ENCODE results near the gene CADM1. TPM values are rescaled to one million over a fixed set of nuclear protein-coding genes. Genes with fewer than 3 reads are reported as not detected.

CADM1 gene
- total RNA-seq, 1 donor = 0.45 TPM

- no peak for TF ChIP-seq CTCF (IDR thresholded peaks at IDR 0.05; ENCODE audit: insufficient read depth, low read length)
- DNase-seq (ENCODE audit: low read depth) = no peak
Observed at GRCh38 chr11:115425250-115425649, 79.0 kb downstream of the CADM1 start.

GRCh38 chr11:115423728-115424459 is 80.3 kb downstream of the CADM1 start:
- no peak overlapping the region for H3K4me3 ChIP-seq (ENCODE audit: low read depth, low read length)
- no peak for DNase-seq (ENCODE audit: low read depth)
- no peak for TF ChIP-seq CTCF (IDR thresholded peaks at IDR 0.05; ENCODE audit: insufficient read depth, low read length)

More at GRCh38 chr11:115425250-115425649, 79.0 kb downstream of the CADM1 start:
- H3K4me3 ChIP-seq (ENCODE audit: low read depth, low read length) = no peak overlapping the region

- H3K4me3 ChIP-seq (ENCODE audit: low read depth, low read length) = no peak overlapping the region
- TF ChIP-seq CTCF (IDR thresholded peaks at IDR 0.05; ENCODE audit: insufficient read depth, low read length) = no peak
- DNase-seq (ENCODE audit: low read depth) = no peak
Observed at GRCh38 chr11:115421992-115422689, 82.1 kb downstream of the CADM1 start.

- TF ChIP-seq CTCF (IDR thresholded peaks at IDR 0.05; ENCODE audit: insufficient read depth, low read length) = no peak
- no peak overlapping the region for H3K4me3 ChIP-seq (ENCODE audit: low read depth, low read length)
- DNase-seq (ENCODE audit: low read depth) = no peak
Observed at GRCh38 chr11:115421352-115421991, 82.7 kb downstream of the CADM1 start.

- DNase-seq (ENCODE audit: low read depth) = no peak
- H3K4me3 ChIP-seq (ENCODE audit: low read depth, low read length) = no peak overlapping the region
- no peak for TF ChIP-seq CTCF (IDR thresholded peaks at IDR 0.05; ENCODE audit: insufficient read depth, low read length)
Observed at GRCh38 chr11:115420505-115420904, 83.7 kb downstream of the CADM1 start.

GRCh38 chr11:115418626-115419025 is 85.6 kb downstream of the CADM1 start:
- DNase-seq (ENCODE audit: low read depth) = no peak
- no peak overlapping the region for H3K4me3 ChIP-seq (ENCODE audit: low read depth, low read length)
- no peak for TF ChIP-seq CTCF (IDR thresholded peaks at IDR 0.05; ENCODE audit: insufficient read depth, low read length)

Measured in fibroblast of the aortic adventitia (primary cell).